HG02870 (cell line): ENCODE data around the gene KIAA1958.
"Not testable (repeated sequence)": the region's sequence is repeated elsewhere in the genome, so short reads cannot be mapped to it uniquely, and the experiment has no call there.

Experiments used
- ATAC-seq: cut with Tn5 transposase; IDR thresholded peaks from one replicate; pipeline ENCODE4 v1.9.1; 2021; ENCODE audit warnings: mild to moderate bottlenecking, moderate library complexity; ENCODE audit not compliant: unreplicated experiment

KIAA1958 gene

GRCh38 chr9:112654282-112654681 is 167.7 kb downstream of the KIAA1958 start:
- ATAC-seq = no peak

GRCh38 chr9:112655668-112656067 is 169.0 kb downstream of the KIAA1958 start:
- ATAC-seq = no peak

- no peak for ATAC-seq
Measured at GRCh38 chr9:112659906-112660305, 173.3 kb downstream of the KIAA1958 start.

GRCh38 chr9:112663681-112664080 is 177.1 kb downstream of the KIAA1958 start:
- ATAC-seq = no peak

- ATAC-seq = no peak
Measured at GRCh38 chr9:112664531-112664930, 177.9 kb downstream of the KIAA1958 start.

- ATAC-seq = no peak
Measured at GRCh38 chr9:112665347-112665746, 178.7 kb downstream of the KIAA1958 start.

- ATAC-seq = no peak
Measured at GRCh38 chr9:112669326-112669725, 182.7 kb downstream of the KIAA1958 start.

GRCh38 chr9:112670991-112671625 is 184.5 kb downstream of the KIAA1958 start:
- no peak for ATAC-seq

GRCh38 chr9:112673221-112673620 is 186.6 kb downstream of the KIAA1958 start:
- ATAC-seq = not testable (repeated sequence)

GRCh38 chr9:112677040-112677439 is 190.4 kb downstream of the KIAA1958 start:
- ATAC-seq = no peak

- no peak for ATAC-seq
Measured at GRCh38 chr9:112680731-112681402, 194.2 kb downstream of the KIAA1958 start.

GRCh38 chr9:112689161-112689740 is 202.6 kb downstream of the KIAA1958 start:
- ATAC-seq = no peak

- ATAC-seq = no peak
Measured at GRCh38 chr9:112694706-112695555, 208.3 kb downstream of the KIAA1958 start.

- no peak for ATAC-seq
Measured at GRCh38 chr9:112696461-112696860, 209.8 kb downstream of the KIAA1958 start.

- peak; percentile 87 for ATAC-seq
Measured at GRCh38 chr9:112699230-112699629, 212.6 kb downstream of the KIAA1958 start.

- no peak for ATAC-seq
Measured at GRCh38 chr9:112700085-112700484, 213.5 kb downstream of the KIAA1958 start.

- no peak for ATAC-seq
Measured at GRCh38 chr9:112703304-112703703, 216.7 kb downstream of the KIAA1958 start.

GRCh38 chr9:112705768-112706427 is 219.3 kb downstream of the KIAA1958 start:
- ATAC-seq = no peak

- ATAC-seq = no peak
Measured at GRCh38 chr9:112711050-112711689, 224.5 kb downstream of the KIAA1958 start.

GRCh38 chr9:112712678-112713077 is 226.1 kb downstream of the KIAA1958 start:
- ATAC-seq = no peak
